Caco-2 (cell line): ENCODE measurements around the gene VWA3B. TPM values are rescaled to one million over a fixed set of nuclear protein-coding genes. Genes with fewer than 3 reads are reported as not detected.

ENCODE experiments used
- BruUV-seq: library from RNA; stranded (reverse); fragments of 400-500 nt; replicated peaks from 2 replicates; lab custom pipeline; 2021; lab: Mats Ljungman, UMichigan
- CTCF ChIA-PET: fragments of 300-600 bp; sonication (Branson Sonifier 250); formaldehyde crosslinking; loops from one replicate; lab custom pipeline; 2022; ENCODE audit warnings: antibody characterized with exemption; lab: Charles Lee
- POLR2A ChIA-PET: fragments of 300-600 bp; sonication (Branson Sonifier 250); formaldehyde crosslinking; loops from one replicate; lab custom pipeline; 2022; ENCODE audit warnings: antibody characterized with exemption; lab: Charles Lee
- DNase-seq, 2 experiments: peaks; one replicate each; pipeline versions ENCODE4 v3.0.0 to v3.0.0-alpha.2; 2020 to 2022
- H3K27me3 ChIP-seq: replicated peaks from 2 replicates; pipeline ENCODE4 v1.6.0; 2011; ENCODE audit warnings: low read length; ENCODE audit not compliant: control insufficient read depth, insufficient read depth
- H3K36me3 ChIP-seq: 2 replicates; pipeline ENCODE4 v1.5.1; 2011; ENCODE audit warnings: low read length; ENCODE audit not compliant: control insufficient read depth, insufficient read depth
- H3K4me1 ChIP-seq: fragments of 250-450 bp; sonication (Bioruptor Pico); 2 replicates; pipeline ENCODE4 v1.5.1; 2020; ENCODE audit warnings: mild to moderate bottlenecking
- H3K4me3 ChIP-seq: 2 replicates; pipeline ENCODE4 v1.5.1; 2011; ENCODE audit warnings: low read depth, mild to moderate bottlenecking, control low read depth, low read length
- H3K9me3 ChIP-seq: fragments of 250-450 bp; sonication (Bioruptor Pico); 2 replicates; pipeline ENCODE4 v1.5.1; 2020; ENCODE audit warnings: mild to moderate bottlenecking, moderate library complexity
- H3K27ac Mint-ChIP-seq: one replicate; pipeline ENCODE4 v1.8.0; 2022; ENCODE audit warnings: mixed read lengths; ENCODE audit not compliant: unreplicated experiment
- H3K27me3 Mint-ChIP-seq: one replicate; pipeline ENCODE4 v1.8.0; 2022; ENCODE audit warnings: mixed read lengths; ENCODE audit not compliant: insufficient read depth, unreplicated experiment
- H3K36me3 Mint-ChIP-seq: one replicate; pipeline ENCODE4 v1.8.0; 2022; ENCODE audit warnings: mild to moderate bottlenecking, mixed read lengths; ENCODE audit not compliant: insufficient read depth, unreplicated experiment
- H3K4me1 Mint-ChIP-seq: one replicate; pipeline ENCODE4 v1.8.0; 2022; ENCODE audit warnings: low read depth, mixed read lengths; ENCODE audit not compliant: unreplicated experiment
- H3K4me3 Mint-ChIP-seq: one replicate; pipeline ENCODE4 v1.8.0; 2022; ENCODE audit warnings: mild to moderate bottlenecking, moderate library complexity, mixed read lengths; ENCODE audit not compliant: unreplicated experiment
- H3K9me3 Mint-ChIP-seq: one replicate; pipeline ENCODE4 v1.8.0; 2022; ENCODE audit warnings: mixed read lengths; ENCODE audit not compliant: unreplicated experiment
- intact Hi-C: fragments of 100-400 bp; cut with micrococcal nuclease; formaldehyde crosslinking; loops from one replicate; pipeline ENCODE4 v1.10.0; 2022; ENCODE audit not compliant: unreplicated experiment
- total RNA-seq: library from RNA; stranded (reverse); gene quantifications from 2 replicates; pipeline ENCODE4 v1.2.3, GENCODE V29; 2022
- TF ChIP-seq, protein P1 (sequence below), 2 experiments: fragments of 200-600 bp in 1 of 2; IDR thresholded peaks; 1 replicate in 1 of 2; 2 replicates in 1 of 2; pipeline versions ENCODE4 v1.5.1 to v1.8.0; 2011 to 2022; ENCODE audit warnings: antibody characterized with exemption in 1 of 2, control low read depth in 1 of 2, inconsistent platforms in 1 of 2, low read depth in 1 of 2, low read length in 1 of 2, mild to moderate bottlenecking in 1 of 2, moderate library complexity in 1 of 2; ENCODE audit not compliant: insufficient read depth in 1 of 2, severe bottlenecking in 1 of 2, unreplicated experiment in 1 of 2

The VWA3B gene
- total RNA-seq, 1 experiment from 2014 or later = not detected

DNA sequence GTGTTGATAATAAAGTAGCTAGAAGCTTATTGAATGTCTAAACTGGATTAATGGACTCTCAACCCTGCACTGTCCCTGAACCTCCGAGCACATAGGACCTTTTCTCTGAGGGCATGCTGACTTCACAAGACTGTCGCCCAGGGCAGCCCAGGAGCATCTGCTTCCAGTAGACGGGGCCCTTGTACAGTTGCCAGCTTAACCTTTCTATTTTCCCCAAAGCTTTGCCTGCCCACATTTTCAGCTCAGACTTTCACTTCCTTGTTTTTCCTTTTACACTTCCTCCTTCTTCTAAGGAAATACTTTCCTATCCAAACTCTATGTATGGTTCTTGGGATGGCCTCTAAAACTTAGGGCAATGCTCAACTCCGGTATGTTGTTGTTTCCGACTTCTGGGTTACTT, 1.3 kb downstream of the VWA3B start:
- CTCF ChIA-PET = interaction anchor here (0.5 kb wide), 1 partner anchor 181 kb away, joined by 3 read pairs; no protein-coding TSS in a partner anchor
- TF ChIP-seq, protein P1, sequence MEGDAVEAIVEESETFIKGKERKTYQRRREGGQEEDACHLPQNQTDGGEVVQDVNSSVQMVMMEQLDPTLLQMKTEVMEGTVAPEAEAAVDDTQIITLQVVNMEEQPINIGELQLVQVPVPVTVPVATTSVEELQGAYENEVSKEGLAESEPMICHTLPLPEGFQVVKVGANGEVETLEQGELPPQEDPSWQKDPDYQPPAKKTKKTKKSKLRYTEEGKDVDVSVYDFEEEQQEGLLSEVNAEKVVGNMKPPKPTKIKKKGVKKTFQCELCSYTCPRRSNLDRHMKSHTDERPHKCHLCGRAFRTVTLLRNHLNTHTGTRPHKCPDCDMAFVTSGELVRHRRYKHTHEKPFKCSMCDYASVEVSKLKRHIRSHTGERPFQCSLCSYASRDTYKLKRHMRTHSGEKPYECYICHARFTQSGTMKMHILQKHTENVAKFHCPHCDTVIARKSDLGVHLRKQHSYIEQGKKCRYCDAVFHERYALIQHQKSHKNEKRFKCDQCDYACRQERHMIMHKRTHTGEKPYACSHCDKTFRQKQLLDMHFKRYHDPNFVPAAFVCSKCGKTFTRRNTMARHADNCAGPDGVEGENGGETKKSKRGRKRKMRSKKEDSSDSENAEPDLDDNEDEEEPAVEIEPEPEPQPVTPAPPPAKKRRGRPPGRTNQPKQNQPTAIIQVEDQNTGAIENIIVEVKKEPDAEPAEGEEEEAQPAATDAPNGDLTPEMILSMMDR (IDR thresholded peaks at IDR 0.05; ENCODE audit: insufficient read depth in 1 of 2, low read depth in 1 of 2, low read length in 1 of 2, severe bottlenecking in 1 of 2, unreplicated experiment in 1 of 2) = no peak
- H3K9me3 Mint-ChIP-seq = no peaks in the 10 kb centered on the region
- Histone ChIP-seq H3K27me3 (no peaks in the 10 kb centered on the region), H3K4me1 (peaks cover 21% of the 10 kb centered on the region), H3K4me3 (no peak overlapping the region), H3K9me3 (no peaks in the 10 kb centered on the region), H3K36me3 (no peaks in the 10 kb centered on the region)
- H3K27me3 Mint-ChIP-seq = peaks cover 7% of the 10 kb centered on the region
- peaks cover 22% of the 10 kb centered on the region for H3K4me1 Mint-ChIP-seq
- intact Hi-C loops = loop anchor here (10.0 kb wide), 1 partner anchor 93 kb away; the partner anchor contains the start of gene TMEM131
- POLR2A ChIA-PET = no interaction called here
- H3K36me3 Mint-ChIP-seq = peaks cover 7% of the 10 kb centered on the region
- BruUV-seq = no TSS peak
- peak overlapping the region; percentile 9 for H3K27ac Mint-ChIP-seq
- no peak overlapping the region for H3K4me3 Mint-ChIP-seq
- no peak for DNase-seq

DNA sequence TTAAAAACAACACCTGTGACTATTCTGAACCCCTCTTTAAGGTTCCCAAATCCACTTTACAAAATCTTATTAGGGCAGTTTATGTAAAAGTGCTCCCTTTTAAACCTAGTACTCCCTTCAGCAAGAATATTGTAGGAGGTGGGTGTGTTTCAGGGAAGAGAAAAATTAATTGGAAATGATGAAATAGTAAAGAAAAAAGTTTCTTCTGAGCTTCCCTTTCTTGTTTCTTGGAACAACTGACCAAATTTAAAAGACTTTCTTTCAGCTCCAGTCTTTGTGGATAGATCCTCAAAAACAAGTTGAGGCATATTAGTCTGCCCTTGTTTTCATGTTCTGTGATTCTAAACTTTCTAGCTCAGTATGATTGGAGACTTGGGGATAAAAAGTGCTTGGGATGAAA, 3.0 kb downstream of the VWA3B start:
- peaks cover 7% of the 10 kb centered on the region for H3K36me3 Mint-ChIP-seq

GRCh38 chr2:98090951-98091350, 4.0 kb downstream of the VWA3B start:
- H3K9me3 Mint-ChIP-seq = peaks cover 10% of the 10 kb centered on the region
- intact Hi-C loops = no loop called here
- Histone ChIP-seq H3K9me3 (peaks cover 14% of the 10 kb centered on the region), H3K4me3 (no peak overlapping the region), H3K4me1 (peaks cover 12% of the 10 kb centered on the region; the same call in 1 of the 2 replicates), H3K36me3 (no peaks in the 10 kb centered on the region), H3K27me3 (no peaks in the 10 kb centered on the region)
- no peak for DNase-seq
- BruUV-seq = no TSS peak
- peaks cover 3% of the 10 kb centered on the region for H3K27me3 Mint-ChIP-seq
- peaks cover 7% of the 10 kb centered on the region for H3K4me1 Mint-ChIP-seq
- TF ChIP-seq, protein P1 (IDR thresholded peaks at IDR 0.05; ENCODE audit: insufficient read depth in 1 of 2, low read depth in 1 of 2, low read length in 1 of 2, severe bottlenecking in 1 of 2, unreplicated experiment in 1 of 2) = no peak
- CTCF ChIA-PET = no interaction called here
- POLR2A ChIA-PET = no interaction called here
- H3K27ac Mint-ChIP-seq = no peak overlapping the region
- H3K36me3 Mint-ChIP-seq = peaks cover 7% of the 10 kb centered on the region
- no peak overlapping the region for H3K4me3 Mint-ChIP-seq

More for the DNA sequence above, 3.0 kb downstream of the VWA3B start:
- no peak for DNase-seq
- H3K9me3 Mint-ChIP-seq = peaks cover 6% of the 10 kb centered on the region
- TF ChIP-seq, protein P1 (IDR thresholded peaks at IDR 0.05; ENCODE audit: insufficient read depth in 1 of 2, low read depth in 1 of 2, low read length in 1 of 2, severe bottlenecking in 1 of 2, unreplicated experiment in 1 of 2) = no peak
- peaks cover 3% of the 10 kb centered on the region for H3K27me3 Mint-ChIP-seq
- no peak overlapping the region for H3K4me3 Mint-ChIP-seq
- Histone ChIP-seq H3K36me3 (no peaks in the 10 kb centered on the region), H3K4me3 (no peak overlapping the region), H3K4me1 (peaks cover 17% of the 10 kb centered on the region), H3K27me3 (no peaks in the 10 kb centered on the region), H3K9me3 (peaks cover 5% of the 10 kb centered on the region)
- ChIA-PET POLR2A (no interaction called here), CTCF (no interaction called here)
- H3K4me1 Mint-ChIP-seq = peaks cover 17% of the 10 kb centered on the region
- no peak overlapping the region for H3K27ac Mint-ChIP-seq
- intact Hi-C loops = loop anchor here (10.0 kb wide), 1 partner anchor 95 kb away; the partner anchor contains the start of gene TMEM131
- no TSS peak for BruUV-seq
